HepG2 (cell line): ENCODE data around the gene SYTL2. TPM values are rescaled to one million over a fixed set of nuclear protein-coding genes. Genes with fewer than 3 reads are reported as not detected.

Experiments used
- ATAC-seq: fragments of 200-7000 bp; cut with Tn5 transposase; 3 replicates; pipeline ENCODE4 v1.9.1; 2020; ENCODE audit warnings: mild to moderate bottlenecking, moderate library complexity
- BruUV-seq: library from RNA; stranded (reverse); fragments of 400-500 nt; replicated peaks from 2 replicates; lab custom pipeline; 2021; lab: Mats Ljungman, UMichigan
- CTCF ChIA-PET: fragments of 300-600 bp; formaldehyde crosslinking; extraction: SDS; loops from one replicate; lab custom pipeline; 2021; ENCODE audit warnings: low total read pairs, inconsistent platforms, low intra/inter-chr PET ratio; lab: Yijun Ruan, JAX
- POLR2A ChIA-PET: fragments of 350-600 bp; sonication (Branson Sonifier 250); formaldehyde crosslinking; loops from one replicate; lab custom pipeline; 2020; ENCODE audit warnings: antibody characterized with exemption, inconsistent platforms; lab: Yijun Ruan, JAX
- DNase-seq: peaks from one replicate; pipeline ENCODE4 v3.0.0-alpha.2; 2015; ENCODE audit warnings: low spot score
- FAIRE-seq: peaks from 3 replicates; lab custom pipeline; 2011; peaks lifted over from hg19 to GRCh38; lab: Jason Lieb, UNC
- H2AFZ ChIP-seq: one replicate; pipeline ENCODE4 v1.6.1; 2011; ENCODE audit warnings: low read length, inconsistent platforms
- H3K27ac ChIP-seq: fragments of 300-600 bp; 3 replicates; pipeline ENCODE4 v1.8.0; 2011; ENCODE audit warnings: mixed run types, mild to moderate bottlenecking, mixed read lengths, low read length, inconsistent platforms; ENCODE audit not compliant: insufficient read depth; ENCODE audit errors: extremely low read length
- H3K27me3 ChIP-seq, 2 experiments: fragments of 200-600 bp in 1 of 2; 2 replicates in 1 of 2; 3 replicates in 1 of 2; pipeline versions ENCODE4 v1.6.0 to v1.8.0; 2011; ENCODE audit warnings: low read length in 2 of 2, mild to moderate bottlenecking in 2 of 2, moderate library complexity in 2 of 2, inconsistent platforms in 1 of 2; ENCODE audit not compliant: insufficient read depth in 2 of 2, control insufficient read depth in 1 of 2
- H3K36me3 ChIP-seq, 2 experiments: fragments of 200-600 bp in 1 of 2; replicated peaks in 1 of 2; 2 replicates in 1 of 2; 3 replicates in 1 of 2; pipeline versions ENCODE4 v1.5.1 to v1.8.0; 2011; ENCODE audit warnings: low read length in 2 of 2, inconsistent platforms in 1 of 2; ENCODE audit not compliant: insufficient read depth in 2 of 2, control insufficient read depth in 1 of 2
- H3K4me1 ChIP-seq: 2 replicates; pipeline ENCODE4 v1.5.1; 2012; ENCODE audit warnings: low read length, inconsistent platforms; ENCODE audit not compliant: insufficient read depth
- H3K4me2 ChIP-seq: 2 replicates; pipeline ENCODE4 v1.6.0; 2011; ENCODE audit warnings: low read depth, low read length, inconsistent platforms
- H3K4me3 ChIP-seq, 3 experiments: fragments of 200-600 bp in 1 of 3; sonication (generic), shearing (Covaris generic) in 1 of 3; replicated peaks in 1 of 3; 2 replicates each; pipeline ENCODE4 v1.5.1; 2011 to 2016; ENCODE audit warnings: low read length in 3 of 3, inconsistent platforms in 2 of 3, low read depth in 2 of 3, mild to moderate bottlenecking in 2 of 3, control low read depth in 1 of 3, mixed read lengths in 1 of 3; ENCODE audit not compliant: insufficient read depth in 1 of 3
- H3K79me2 ChIP-seq: one replicate; pipeline ENCODE4 v1.6.1; 2011; ENCODE audit warnings: low read length, inconsistent platforms; ENCODE audit not compliant: insufficient read depth
- H3K9ac ChIP-seq: 2 replicates; pipeline ENCODE4 v1.6.0; 2011; ENCODE audit warnings: mild to moderate bottlenecking, low read depth, low read length, inconsistent platforms; ENCODE audit not compliant: insufficient read depth
- H3K9me3 ChIP-seq: 2 replicates; pipeline ENCODE4 v1.5.1; 2012; ENCODE audit warnings: mild to moderate bottlenecking, low read length
- H4K20me1 ChIP-seq: 2 replicates; pipeline ENCODE4 v1.6.0; 2011; ENCODE audit warnings: inconsistent platforms, mild to moderate bottlenecking, low read length, moderate library complexity; ENCODE audit not compliant: insufficient read depth
- CBFB ChIP-seq: sonication (generic); formaldehyde crosslinking; IDR thresholded peaks from 2 replicates; pipeline ENCODE4 v1.4.0; 2020; ENCODE audit warnings: missing genetic modification reagents
- EP300 ChIP-seq, 3 experiments: sonication (generic) in 1 of 3; formaldehyde crosslinking in 1 of 3; IDR thresholded peaks; 2 replicates each; pipeline versions ENCODE4 v1.5.1 to v1.6.1; 2011 to 2020; ENCODE audit warnings: low read depth in 2 of 3, low read length in 2 of 3, borderline replicate concordance in 1 of 3, improper control_type of control experiment in 1 of 3, mild to moderate bottlenecking in 1 of 3, missing genetic modification reagents in 1 of 3, moderate library complexity in 1 of 3
- FOXM1 ChIP-seq: sonication (generic); formaldehyde crosslinking; IDR thresholded peaks from 2 replicates; pipeline ENCODE4 v1.5.0; 2020; ENCODE audit warnings: missing genetic modification reagents
- MED8 ChIP-seq: sonication (generic); formaldehyde crosslinking; IDR thresholded peaks from 2 replicates; pipeline ENCODE4 v1.8.1; 2023; ENCODE audit warnings: mild to moderate bottlenecking, missing genetic modification reagents; ENCODE audit not compliant: insufficient replicate concordance
- REPIN1 ChIP-seq: sonication (generic); formaldehyde crosslinking; IDR thresholded peaks from 2 replicates; pipeline ENCODE4 v1.8.0; 2022; ENCODE audit warnings: missing genetic modification reagents, low read depth, mild to moderate bottlenecking, borderline replicate concordance
- RNF219 ChIP-seq: sonication (generic); formaldehyde crosslinking; IDR thresholded peaks from 2 replicates; pipeline ENCODE4 v1.5.0; 2020; ENCODE audit warnings: mild to moderate bottlenecking, missing genetic modification reagents
- ZBTB34 ChIP-seq: sonication (generic); formaldehyde crosslinking; IDR thresholded peaks from 2 replicates; pipeline ENCODE4 v1.8.0; 2022; ENCODE audit warnings: mild to moderate bottlenecking, missing genetic modification reagents
- ZNF354B ChIP-seq: sonication (generic); formaldehyde crosslinking; IDR thresholded peaks from 2 replicates; pipeline ENCODE4 v1.8.0; 2022; ENCODE audit warnings: mild to moderate bottlenecking, missing genetic modification reagents
- ZNF451 ChIP-seq: sonication (generic); formaldehyde crosslinking; IDR thresholded peaks from 2 replicates; pipeline ENCODE4 v1.5.0; 2020; ENCODE audit warnings: mild to moderate bottlenecking, missing genetic modification reagents
- ZNF609 ChIP-seq: sonication (generic); formaldehyde crosslinking; IDR thresholded peaks from 2 replicates; pipeline ENCODE4 v1.4.0; 2020; ENCODE audit warnings: mild to moderate bottlenecking, missing genetic modification reagents, borderline replicate concordance
- ZNF75D ChIP-seq: sonication (generic); formaldehyde crosslinking; IDR thresholded peaks from 2 replicates; pipeline ENCODE4 v1.8.1; 2023; ENCODE audit warnings: missing genetic modification reagents, mild to moderate bottlenecking, borderline replicate concordance
- ZNF781 ChIP-seq: sonication (generic); formaldehyde crosslinking; IDR thresholded peaks from 2 replicates; pipeline ENCODE4 v1.5.1; 2020; ENCODE audit warnings: borderline replicate concordance, mild to moderate bottlenecking, missing genetic modification reagents; ENCODE audit errors: not compliant biosample characterization
- WGBS: methylation state at CpG from one replicate; pipeline ENCODE4 v1.1.6; 2017; ENCODE audit warnings: low lambda C conversion rate; 5-methylcytosine and 5-hydroxymethylcytosine counted together
- in situ Hi-C: cut with HindIII; loops from 2 replicates; pipeline ENCODE4 v1.10.0; 2017; ENCODE audit warnings: low pct_unique_long_range_greater_than_20kb; ENCODE audit not compliant: extremely low pct_ligation_motif_present
- intact Hi-C: fragments of 100-400 bp; cut with micrococcal nuclease; formaldehyde crosslinking; loops from one replicate; pipeline ENCODE4 v1.10.0; 2022; ENCODE audit not compliant: unreplicated experiment
- polyA plus RNA-seq, 8 experiments: library from polyadenylated mRNA; depleted of rRNA in 3 of 8; stranded (reverse) in 7 of 8; unstranded in 1 of 8; fragments of >200 nt; fragmentation: Illumina TruSeq in 4 of 8; extraction: Trizol in 4 of 8; gene quantifications; 2 replicates each; pipeline versions ENCODE4 v1.2.1 to v1.2.3, GENCODE V29; 2011 to 2016; ENCODE audit warnings: low read depth in 4 of 8, missing spikeins in 1 of 8, mixed read lengths in 1 of 8; ENCODE audit not compliant: insufficient read depth in 1 of 8
- total RNA-seq, 5 experiments: library from RNA; depleted of rRNA; stranded (reverse); fragments of >200 nt; fragmentation: Illumina TruSeq; extraction: Trizol; gene quantifications; 2 replicates each; pipeline ENCODE4 v1.2.3, GENCODE V29; 2016; ENCODE audit warnings: low read depth in 1 of 5
- TF ChIP-seq, protein P1 (sequence below): sonication (generic); formaldehyde crosslinking; IDR thresholded peaks from 2 replicates; pipeline ENCODE4 v1.8.0; 2022; ENCODE audit warnings: missing genetic modification reagents, mild to moderate bottlenecking, inconsistent platforms, borderline replicate concordance

Gene SYTL2
- total and polyA plus RNA-seq, 2 of the 13 experiments (the other 11 are each of a cell fraction or from before 2014, with no cell fraction given), result 0.77 to 0.90 TPM

- no peak for TF ChIP-seq ZBTB34 (CRISPR knock-in tag)
- no peak for TF ChIP-seq MED8 (CRISPR knock-in tag)
- no peak for TF ChIP-seq ZNF354B (CRISPR knock-in tag)
- TF ChIP-seq EP300 (IDR thresholded peaks at IDR 0.05; ENCODE audit: low read depth in 2 of 2, low read length in 2 of 2), result no peak
- TF ChIP-seq EP300 (CRISPR knock-in tag; IDR thresholded peaks at IDR 0.05; ENCODE audit: borderline replicate concordance), result no peak
- no peak for TF ChIP-seq ZNF75D (CRISPR knock-in tag)
- TF ChIP-seq REPIN1 (CRISPR knock-in tag), result no peak
- no peak for TF ChIP-seq FOXM1 (CRISPR knock-in tag)
- TF ChIP-seq, protein P1, sequence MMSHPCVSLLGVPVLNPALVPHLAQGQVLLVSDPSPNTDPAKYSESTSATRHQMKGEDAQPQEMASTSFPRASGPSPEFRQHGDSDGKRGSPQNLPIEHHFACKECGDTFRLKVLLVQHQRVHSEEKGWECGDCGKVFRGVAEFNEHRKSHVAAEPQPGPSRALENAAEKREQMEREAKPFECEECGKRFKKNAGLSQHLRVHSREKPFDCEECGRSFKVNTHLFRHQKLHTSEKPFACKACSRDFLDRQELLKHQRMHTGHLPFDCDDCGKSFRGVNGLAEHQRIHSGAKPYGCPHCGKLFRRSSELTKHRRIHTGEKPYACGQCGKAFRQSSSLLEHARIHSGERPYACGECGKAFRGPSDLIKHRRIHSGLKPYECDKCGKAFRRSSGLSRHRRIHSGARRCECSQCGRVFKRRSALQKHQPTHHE, result no peak
- no peak for TF ChIP-seq ZNF451
These were observed 12.9 kb upstream of the SYTL2 start (continued) for GRCh38 chr11:85823816-85824215.

GRCh38 chr11:85822814-85823213, 11.9 kb upstream of the SYTL2 start:
- H3K4me2 ChIP-seq, result no peak overlapping the region
- TF ChIP-seq ZNF781 (no peak), ZNF609 (CRISPR knock-in tag) (no peak), RNF219 (CRISPR knock-in tag) (no peak), CBFB (no peak)

More at GRCh38 chr11:85822814-85823213, 11.9 kb upstream of the SYTL2 start:
- H3K9ac ChIP-seq, result no peak overlapping the region
- WGBS, result 26% methylated on average over 3 of the region's 3 CpGs
- 0 out of 5 replicates have a peak, but pooled peaks cover 0 to 4% of the 10 kb centered on the region in 2 experiments for H3K27me3 ChIP-seq
- no peaks in the 10 kb centered on the region for H4K20me1 ChIP-seq
- FAIRE-seq, result no peak
- H2AFZ ChIP-seq, result no peak overlapping the region
- H3K9me3 ChIP-seq, result no peaks in the 10 kb centered on the region
- in situ Hi-C loops (loop anchor here (10.0 kb wide), 1 partner anchor 228 kb away; no protein-coding TSS in a partner anchor), intact Hi-C loops (no loop called here)
- no peaks in the 10 kb centered on the region for H3K79me2 ChIP-seq
- no peak overlapping the region for H3K4me3 ChIP-seq
- POLR2A ChIA-PET, result no interaction called here
- CTCF ChIA-PET, result no interaction called here
- no peak for ATAC-seq
- H3K4me1 ChIP-seq, result no peaks in the 10 kb centered on the region
- no TSS peak for BruUV-seq
- no peak overlapping the region for H3K27ac ChIP-seq
- no peaks in the 10 kb centered on the region for H3K36me3 ChIP-seq
- no peak for DNase-seq
